NCI-H2196 treated with DMSO at 0.1 percent for 48 hours (cell line): ENCODE data around the gene PROSER2.
"Not testable (repeated sequence)": the region's sequence is repeated elsewhere in the genome, so short reads cannot be mapped to it uniquely, and the experiment has no call there.

ENCODE experiments used
- DNase-seq: peaks from one replicate; lab custom pipeline; 2025; ENCODE audit not compliant: unreplicated experiment; lab: John Stamatoyannopoulos, UW

The PROSER2 gene

DNA sequence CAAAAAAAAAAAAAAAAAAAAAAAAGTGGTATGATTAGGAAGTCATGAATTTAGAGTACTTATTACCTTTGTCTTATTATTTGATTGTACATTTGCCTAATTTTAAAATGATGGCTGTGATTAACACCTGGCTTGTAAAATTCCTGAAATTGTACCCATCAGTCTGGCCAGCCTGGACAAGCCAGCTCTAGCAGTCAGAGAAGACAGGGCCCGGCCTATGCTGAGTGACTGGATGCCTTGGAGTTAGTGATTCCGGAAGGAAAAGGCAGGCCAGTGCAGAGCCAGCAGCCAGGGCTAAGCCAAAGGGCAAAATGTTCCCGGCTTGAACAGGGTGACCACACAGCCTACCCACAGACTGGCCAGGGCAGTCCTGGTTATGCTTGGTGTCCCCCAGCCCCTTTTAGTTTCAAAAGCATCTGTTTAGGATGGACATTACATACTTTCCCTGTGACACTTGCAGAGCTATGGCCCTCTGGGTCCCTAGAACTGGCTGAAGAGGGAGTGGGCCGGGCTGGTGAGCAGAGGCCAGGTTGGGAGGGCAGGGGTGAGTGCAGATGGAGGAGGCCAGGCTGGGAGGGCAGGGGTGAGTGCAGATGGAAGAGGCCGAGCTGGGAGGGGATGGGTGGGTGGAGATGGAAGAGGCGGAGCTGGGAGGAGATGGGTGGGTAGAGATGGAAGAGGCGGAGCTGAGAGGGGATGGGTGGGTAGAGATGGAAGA lies 61.7 kb downstream of the PROSER2 start:
- no peak for DNase-seq

DNA sequence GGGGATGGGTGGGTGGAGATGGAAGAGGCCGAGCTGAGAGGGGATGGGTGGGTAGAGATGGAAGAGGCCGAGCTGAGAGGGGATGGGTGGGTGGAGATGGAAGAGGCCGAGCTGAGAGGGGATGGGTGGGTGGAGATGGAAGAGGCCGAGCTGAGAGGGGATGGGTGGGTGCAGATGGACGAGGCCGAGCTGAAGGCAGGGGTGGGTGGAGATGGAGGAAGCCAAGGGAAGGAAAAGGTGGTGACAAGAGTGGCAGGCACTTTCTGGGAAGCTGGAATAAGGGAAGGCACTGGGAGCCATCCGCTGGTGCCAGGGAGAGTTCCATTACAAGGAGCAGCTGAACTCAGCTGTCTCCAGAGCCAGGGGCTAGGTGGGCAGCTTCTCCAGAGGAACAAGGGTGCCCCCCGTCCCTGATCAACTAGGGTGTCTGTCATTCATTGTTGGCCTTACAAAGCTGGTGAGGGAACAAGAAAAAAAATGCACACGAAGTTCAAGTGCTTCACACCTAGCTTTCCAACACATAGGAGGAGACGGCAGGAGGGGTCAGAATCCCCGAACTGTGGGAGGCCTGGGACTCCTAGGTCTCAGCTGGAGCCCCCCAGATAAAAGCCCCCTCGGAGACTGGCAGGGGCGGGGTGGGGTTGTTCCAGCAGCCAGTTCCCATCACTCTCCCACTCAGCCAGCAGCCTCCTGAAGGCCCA lies 62.4 kb downstream of the PROSER2 start:
- DNase-seq = no peak

DNA sequence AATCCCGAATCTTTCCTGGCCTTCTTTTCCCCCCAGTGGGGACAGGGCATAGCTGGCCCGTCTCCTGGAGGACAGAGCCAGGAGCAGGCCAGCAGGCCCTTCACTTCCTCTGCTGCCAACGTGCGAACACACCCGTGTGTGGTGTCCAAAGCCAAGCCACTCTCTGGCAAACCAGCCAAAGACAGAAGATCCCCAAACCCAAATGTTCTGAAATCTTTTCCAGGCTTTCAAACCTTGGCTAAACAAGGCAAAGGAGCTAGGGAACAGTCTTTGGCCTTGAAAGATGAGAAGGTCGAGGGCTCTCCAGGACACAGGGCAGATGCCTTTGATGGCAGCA lies 63.0 kb downstream of the PROSER2 start:
- no peak for DNase-seq

DNA sequence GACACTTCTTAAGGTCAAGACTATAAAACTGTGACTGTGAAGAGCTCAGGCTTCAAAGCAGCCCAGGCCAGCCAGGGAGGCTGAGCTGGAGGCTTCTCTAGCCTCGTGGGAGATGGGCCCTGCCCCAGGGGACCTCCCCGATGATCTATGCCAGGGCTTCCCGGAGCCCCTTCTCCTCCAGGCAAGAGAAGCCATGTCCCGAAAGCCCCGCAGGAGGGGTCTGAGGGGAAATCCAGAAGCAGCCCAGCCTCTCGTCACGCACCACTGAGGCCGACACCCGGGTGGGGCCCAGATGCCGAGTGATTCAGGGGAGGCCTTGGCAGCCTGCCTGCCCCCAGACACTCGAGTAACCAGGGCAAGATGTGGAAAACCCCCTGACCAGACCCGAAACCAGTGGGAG lies 63.7 kb downstream of the PROSER2 start:
- DNase-seq = no peak

DNA sequence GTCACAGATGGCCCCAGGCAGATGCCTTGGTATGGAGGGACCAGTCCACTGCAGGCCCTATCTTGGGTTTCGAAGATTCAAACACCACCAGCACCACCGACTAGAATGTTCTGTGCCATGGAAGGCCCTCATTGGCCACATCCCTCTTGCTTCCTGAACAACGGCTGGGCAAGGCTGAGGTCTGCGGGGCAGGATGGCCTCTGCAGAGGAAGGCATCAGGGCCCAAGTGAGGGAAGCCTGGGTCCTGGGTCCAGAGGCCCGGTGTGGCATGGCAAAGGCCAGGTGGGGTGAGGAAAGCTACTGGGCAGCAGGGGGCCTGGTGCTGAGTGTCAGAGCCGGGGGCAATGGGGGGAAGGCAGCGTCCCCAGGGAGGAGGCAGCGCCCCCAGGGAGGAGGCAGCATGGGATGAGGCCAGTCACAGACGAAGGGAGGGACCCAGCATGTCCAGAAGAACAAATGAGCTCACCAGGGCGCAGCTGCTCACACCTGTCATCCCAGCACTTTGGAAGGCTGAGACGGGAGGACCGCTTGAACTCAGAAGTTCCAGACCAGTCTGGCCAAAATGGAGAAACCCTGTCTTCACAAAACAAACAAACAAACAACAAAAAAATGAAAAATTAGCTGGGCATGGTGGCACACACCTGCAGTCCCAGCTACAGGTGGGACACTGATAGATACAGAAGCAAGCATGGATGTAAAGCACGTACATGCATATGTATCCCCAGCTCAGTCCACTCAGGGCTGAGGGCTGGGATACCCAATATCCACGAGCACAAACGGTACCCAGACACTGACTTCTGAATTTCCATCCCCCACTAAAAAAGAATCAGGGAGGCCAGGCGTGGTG lies 64.4 kb downstream of the PROSER2 start:
- DNase-seq = no peak

DNA sequence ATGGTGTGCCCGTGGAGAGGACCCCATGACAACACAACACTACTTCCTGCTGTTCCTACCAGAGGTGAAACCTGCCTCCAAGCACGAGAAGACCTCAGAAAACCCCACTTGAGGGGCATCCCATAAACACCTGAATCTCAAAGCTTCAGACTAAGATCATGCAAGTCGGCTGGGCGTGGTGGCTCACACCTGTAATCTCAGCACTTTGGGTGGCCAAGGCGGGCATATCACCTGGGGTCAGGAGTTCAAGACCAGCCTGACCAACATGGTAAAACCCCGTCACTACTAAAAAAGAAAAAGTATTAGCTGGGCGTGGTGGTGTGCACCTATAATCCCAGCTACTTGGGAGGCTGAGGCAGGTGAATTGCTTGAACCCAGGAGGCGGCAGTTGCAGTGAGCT lies 66.1 kb downstream of the PROSER2 start:
- DNase-seq = not testable (repeated sequence)

DNA sequence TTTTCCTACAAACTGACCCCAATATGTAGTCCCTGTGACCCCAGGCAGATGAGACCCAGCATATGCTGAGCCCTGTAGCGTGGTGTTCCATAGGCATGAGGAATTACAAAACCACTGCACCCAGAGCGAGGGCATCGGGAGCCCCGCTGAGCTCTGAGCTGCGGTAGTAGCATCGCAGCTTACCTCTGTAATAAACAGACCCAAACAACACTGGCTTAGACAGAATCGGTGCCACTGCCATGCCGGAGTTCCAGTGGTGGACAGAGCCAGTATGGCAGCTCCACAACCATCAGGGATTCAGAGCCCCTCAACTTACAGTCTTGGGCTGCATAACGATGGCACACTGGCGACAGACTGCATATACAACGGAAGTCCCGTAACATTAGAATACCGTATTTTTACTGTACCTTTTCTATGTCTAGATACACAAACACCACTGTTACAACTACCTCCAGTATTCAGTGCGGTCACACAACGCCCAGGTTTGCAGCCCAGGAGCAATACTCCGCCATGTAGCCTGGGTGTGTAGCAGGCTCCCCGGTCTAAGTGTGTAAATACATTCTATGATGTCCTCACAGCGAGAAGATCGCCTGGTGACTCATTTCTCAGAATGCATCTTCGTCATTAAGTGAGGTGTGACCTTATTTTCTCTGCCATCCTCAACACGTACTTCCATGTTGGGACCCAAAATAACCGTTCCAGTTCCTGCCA lies 68.8 kb downstream of the PROSER2 start:
- DNase-seq = no peak

DNA sequence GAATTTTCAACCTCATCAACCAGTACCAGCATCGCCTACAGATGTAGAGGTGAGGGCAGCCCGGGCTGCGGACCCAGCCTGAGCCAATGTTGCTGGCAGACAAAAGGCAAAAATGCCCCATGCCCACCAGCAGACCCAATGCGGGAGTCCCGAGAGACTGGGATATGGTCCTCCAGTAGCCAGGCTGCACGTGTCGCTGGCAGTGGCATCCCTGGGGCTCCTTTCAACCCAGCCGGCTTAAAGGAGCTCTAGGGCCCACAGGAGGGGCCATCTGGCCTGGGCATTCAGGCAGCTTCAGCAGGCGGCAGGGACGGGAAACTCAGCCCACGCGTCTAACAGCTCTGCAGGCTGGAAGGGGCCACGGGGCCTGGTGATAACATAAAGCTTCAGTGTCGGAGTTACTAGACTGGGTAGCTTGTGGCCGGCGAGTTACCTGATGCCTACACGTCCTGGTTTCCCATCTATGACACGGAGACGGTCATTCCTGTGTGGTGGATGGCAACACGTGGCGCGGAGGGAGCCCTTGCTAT lies 70.7 kb downstream of the PROSER2 start:
- no peak for DNase-seq

DNA sequence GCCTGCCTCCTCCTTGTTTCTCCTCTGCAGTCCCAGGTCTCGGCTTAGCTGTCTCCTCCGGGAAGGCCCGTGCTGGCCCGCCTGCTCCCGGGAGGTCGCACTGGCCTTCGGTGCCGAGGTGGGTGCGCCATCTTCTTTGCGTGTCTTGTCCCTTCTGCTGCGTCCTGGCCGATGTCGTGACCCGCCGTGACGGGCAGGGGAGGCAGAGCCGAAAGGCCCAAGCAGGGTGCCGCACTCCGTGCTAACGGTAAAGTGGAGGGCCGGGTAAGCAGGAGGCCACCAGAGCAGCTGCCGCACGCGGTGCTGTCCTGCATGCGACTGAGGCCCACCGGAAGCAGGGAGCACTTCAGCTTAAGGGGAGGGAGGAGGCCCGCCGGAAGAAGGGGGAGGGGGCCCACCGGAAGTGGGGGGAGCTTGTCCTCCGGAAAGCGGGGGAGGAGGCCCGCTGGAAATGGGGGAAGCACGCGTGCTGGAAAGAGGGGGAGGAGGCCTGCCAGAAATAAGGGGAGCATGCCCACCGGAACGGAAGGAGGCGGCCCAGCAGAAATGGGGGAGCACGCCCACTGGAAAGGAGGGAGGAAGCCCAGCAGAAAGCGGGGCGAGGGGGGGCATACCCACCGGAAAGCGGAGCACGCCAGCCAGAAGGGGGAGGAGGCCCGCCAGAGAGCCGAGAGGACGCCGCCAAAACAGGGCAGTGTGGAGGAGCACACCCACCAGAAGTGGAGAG lies 71.4 kb downstream of the PROSER2 start:
- no peak for DNase-seq

DNA sequence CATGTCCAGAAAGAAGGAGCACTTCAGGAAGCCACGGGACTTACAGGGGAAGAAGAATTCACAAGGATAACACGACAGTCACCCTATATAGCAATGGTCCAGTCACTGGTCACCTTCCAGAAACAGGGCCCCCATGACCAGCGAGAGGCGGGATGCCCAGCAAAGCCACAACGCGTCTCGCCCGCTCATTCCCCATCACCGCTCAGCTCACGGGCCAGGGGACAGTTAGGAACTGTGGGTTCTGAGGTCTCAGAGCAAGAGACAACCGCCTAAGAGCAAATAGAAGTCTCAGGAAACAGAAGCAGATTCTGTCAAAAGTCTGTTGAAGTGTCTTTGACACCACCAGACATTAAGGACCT lies 71.9 kb downstream of the PROSER2 start:
- DNase-seq = no peak

DNA sequence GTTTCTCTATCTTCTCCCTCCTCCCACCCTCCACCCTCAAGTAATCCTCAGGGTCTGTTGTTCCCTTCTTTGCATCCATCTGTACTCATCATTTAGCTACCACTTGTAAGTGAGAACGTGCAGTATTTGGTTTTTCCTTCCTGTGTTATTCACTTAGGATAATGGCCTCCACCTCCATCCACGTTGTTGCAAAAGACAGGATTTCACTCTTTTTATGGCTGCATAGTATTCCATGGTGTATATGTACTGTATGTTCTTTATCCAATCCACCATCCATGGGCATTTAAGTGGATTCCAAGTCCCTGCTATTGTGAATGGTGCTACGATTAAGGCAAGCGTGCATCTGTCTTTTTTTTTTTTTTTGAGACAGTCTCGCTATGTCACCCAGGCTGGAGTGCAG lies 72.4 kb downstream of the PROSER2 start:
- no peak for DNase-seq

DNA sequence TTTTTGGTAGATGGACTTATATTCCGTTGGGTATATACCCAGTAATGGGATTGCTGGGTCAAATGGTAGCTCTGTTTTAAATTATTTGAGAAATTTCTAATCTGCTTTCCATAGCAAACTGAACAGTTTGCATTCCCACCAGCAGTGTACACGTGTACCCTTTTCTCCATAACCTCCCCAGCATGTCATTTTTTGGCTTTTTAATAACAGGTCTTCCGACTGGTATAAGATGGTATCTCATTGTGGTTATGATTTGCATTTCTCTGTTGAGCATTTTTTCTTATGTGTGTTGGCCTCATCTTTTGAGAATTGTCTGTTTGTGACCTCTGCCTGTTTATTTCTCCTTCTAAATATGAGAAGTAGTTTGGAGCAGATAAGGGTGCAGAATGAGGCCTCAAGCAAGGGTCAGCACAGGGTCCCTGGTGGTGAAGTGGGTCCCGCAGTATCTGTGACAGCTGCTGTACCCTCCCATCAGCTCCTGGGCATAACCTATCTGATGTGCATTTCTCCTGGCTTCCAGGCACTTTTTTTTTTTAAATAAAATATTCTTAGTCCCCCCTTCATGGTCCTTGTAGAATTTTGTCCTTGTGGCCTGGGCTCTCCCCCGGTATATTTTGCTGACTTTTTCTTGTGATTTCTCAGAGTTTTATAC lies 73.5 kb downstream of the PROSER2 start:
- no peak for DNase-seq

DNA sequence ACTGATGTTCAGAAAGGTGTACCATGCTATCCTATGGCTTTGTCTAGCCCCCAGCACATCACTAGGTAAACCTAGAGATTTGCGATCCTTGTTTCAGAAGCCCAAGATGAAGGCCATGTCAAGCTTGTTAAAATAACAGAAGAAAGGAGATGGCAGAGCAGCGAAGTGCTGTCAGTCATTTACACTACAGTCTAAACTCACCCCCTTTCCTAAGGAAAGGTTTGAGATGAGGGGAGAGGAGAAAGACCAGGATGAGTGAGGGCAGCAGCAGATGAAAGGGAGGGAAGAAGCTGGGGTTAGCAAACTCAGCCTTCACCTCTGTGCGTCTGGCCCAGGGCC lies 74.8 kb downstream of the PROSER2 start:
- DNase-seq = no peak

DNA sequence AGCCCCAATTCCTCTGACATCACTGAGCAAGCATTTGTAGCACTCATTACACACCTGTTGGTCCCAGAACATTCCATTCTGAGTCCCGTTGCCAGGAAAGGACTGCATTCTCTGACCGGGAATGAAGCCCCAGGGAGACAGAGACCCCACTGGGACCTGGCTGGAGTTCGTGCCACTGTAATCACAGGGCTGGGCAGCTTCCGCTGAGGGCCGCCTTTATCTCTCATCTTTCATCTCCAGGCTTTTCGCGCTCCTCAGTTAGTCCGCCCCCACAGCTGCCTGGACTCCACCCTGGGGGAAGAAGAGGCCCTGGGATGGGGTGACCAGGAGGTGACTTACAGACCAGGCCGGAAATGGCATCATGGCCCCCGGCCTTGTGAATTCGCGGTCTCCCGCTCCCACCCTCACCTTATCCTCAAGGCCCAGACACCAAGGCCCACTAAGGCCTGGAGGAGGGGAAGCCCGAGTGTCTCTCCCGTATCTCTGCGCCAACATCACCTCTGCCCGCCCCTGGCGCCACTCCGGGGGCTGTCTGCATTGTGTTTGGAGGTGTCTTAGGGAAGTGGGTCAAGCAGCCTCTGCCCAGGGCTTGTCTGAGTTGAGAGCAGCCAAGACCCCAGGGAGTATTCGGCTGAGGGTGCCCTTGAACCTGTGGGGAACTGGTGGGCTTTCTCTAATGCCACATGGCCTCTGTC lies 75.4 kb downstream of the PROSER2 start:
- no peak for DNase-seq

DNA sequence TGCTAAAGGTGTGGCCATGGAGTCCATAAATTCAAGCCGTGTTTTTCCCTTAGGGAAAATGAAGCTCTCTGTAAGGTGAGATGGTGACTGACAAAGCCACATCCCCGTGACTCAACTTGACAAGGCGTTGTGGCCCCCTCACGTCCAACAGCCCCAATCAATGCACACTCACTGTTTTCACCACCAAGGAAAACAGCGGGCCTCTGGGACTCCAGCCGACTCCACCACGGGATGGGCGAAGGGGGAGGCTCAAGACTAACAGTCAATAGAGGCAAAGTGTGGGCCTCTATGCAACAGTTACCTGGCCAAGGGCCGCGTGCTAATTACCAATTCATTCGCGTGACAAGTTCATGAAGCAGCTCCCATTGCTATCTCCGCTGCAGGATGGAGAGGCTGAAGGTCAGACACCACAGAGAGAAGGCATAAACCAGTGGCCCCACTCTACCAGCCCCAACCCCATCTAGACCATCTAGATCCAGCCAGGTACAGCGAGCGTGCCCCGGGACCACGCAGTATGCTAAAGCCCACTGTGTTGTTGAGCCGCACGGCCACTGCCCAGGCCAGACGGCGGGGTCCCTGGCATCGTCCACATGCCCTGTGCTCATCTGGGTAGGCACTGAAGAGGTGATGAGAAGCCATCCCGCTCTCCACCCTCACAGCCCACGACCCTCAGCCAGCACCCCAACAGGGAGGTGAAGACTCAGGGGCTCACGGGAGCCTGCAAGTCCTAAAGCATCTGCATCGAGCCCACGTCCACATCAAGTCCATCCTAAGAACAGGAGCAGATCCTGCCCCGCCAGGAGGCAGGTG lies 76.1 kb downstream of the PROSER2 start:
- DNase-seq = no peak

DNA sequence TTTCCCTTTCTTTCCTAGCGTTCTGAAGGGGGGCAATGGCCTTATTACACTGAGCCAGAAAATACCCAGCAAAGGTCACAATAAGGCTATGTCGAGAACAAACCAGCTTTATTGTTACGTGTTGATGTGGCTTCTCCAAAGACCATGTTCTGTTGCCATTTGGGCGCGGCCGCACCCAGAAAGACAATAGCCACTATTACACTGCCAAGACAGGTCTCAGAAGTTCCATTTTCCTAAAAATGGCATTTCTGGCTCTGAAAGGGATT lies 77.8 kb downstream of the PROSER2 start:
- DNase-seq = no peak

DNA sequence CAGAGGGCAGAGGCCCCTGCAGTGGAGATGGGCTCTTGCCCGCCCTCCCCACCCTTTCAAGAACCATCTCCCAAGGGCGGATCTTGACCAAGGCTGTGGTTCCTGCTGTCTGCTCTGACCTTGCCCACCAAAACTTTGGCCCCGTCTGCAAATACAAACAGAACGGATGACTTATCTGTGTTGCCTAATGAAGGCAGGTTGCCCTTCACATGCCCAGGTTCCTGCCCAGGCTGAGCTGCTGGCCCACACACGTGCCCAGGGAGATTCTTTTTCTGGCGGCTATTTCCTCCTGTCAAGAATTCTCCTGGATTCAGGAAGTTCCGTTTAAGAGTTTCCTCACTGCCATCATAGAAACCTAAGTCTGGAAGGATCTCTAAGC lies 78.3 kb downstream of the PROSER2 start:
- no peak for DNase-seq

DNA sequence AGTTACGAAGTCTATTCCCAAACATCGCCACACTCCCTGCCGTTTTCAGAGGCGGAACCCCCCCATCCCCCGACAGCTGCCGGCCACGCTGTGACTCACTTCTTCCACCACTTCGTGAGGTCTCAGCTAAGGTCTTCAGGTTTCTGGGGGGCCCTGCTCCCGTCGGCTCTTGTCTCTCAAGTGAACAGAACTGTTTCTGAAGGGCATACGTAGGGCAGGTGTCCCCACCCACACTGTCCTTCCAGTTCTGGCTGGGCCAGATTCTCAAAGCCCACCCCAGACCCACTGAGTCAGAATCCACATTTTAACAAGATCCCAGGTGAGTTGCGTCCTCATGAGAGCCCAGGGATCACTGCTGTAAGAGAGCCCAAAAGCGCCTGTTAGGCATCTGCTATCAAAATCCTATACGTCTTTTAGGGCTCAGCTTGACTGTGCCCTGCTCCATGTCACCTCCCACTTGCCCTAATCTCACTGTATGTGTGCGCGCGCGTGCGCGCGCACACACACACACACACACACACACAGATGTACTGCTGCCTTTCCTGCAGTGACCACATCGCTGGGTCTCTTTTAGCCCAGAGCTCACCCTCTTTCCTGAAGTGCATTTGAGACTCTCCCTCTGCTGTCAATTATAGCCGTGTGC lies 78.8 kb downstream of the PROSER2 start:
- DNase-seq = no peak

DNA sequence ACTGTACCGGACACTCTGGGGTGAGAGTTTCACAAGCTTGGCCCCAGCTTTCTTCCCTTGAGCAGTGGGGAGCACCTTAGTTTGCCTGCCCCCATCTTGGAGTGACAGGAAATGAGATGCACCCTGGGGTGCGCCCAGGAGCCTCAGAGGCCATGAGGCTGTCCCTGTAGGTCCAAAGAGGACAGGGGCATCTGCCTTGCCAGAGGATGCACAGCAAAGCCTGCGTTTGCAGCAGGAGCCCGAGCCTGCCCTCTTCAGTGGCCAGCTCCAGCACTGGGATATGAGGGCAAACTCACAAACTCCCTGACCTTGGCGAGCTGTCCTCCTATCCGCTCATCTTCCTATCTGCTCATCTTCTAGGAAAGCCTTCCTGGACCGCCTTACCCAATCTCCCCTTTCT lies 79.5 kb downstream of the PROSER2 start:
- DNase-seq = no peak
